EH (cell line): ENCODE data around the gene NDUFAF3.
A peak's percentile ranks its signal among the peaks of the same experiment; 100 is the strongest.

ENCODE experiments used
- DNase-seq: peaks from one replicate; pipeline ENCODE4 v3.0.0-alpha.2; 2015; ENCODE audit warnings: low read depth

Gene NDUFAF3

DNA sequence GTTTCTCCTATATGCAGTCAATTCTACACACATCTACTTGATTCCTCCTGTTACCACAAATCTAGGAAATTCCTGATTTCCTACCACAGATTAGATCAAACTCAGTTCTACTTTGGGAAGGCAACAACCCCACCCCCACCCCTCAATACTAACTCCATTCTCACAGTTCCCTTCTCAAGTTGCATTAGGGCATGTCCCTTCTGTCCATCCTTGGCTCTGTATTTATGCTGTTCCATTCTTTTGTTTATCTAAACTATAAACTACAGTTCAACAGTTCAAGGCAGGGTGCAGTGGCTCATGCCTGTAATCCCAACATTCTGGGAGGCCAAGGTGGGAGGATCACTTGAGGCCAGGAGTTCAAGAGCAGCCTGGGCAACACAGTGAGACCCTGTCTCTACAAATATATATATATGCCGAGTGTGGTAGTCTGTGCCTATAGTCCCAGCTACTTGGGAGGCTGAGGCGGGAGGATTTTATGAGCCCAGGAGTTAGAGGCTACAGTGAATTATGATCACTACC is 32.5 kb downstream of the NDUFAF3 start:
- no peak for DNase-seq

DNA sequence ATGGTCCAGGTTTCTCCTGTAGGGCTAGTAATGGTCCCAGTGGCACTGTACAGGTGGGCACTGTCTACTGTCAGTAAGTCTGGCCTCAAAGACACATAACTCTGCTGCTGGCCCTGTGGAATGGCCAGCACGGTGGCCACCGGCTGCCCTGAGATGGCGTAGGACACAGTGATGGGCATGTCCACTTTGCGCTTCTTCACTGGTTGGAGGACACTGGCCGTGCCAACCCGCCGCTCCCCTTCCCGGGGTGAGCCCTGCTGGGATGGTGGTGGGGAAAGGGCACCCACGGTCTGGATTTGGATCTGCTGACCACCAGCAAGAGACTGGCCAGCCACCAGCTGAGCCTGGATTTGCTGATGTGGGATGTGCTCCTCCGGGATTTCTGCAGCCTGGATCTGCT is 35.3 kb downstream of the NDUFAF3 start:
- no peak for DNase-seq

- DNase-seq = peak; percentile 6
These were observed 36.1 kb downstream of the NDUFAF3 start for GRCh38 chr3:49058011-49058410.
